Measurements from ENCODE around the gene RND1. TPM values are rescaled to one million over a fixed set of nuclear protein-coding genes. Genes with fewer than 3 reads are reported as not detected.

Gene RND1
- total and polyA plus RNA-seq, 7 donors = 0.36 to 16.2 (median 5.2) TPM; not detected in 2

Small RNA genes lying within 50 kb of the gene (small RNA-seq; reads per million reads assigned to genes)
- gene AC073610.1 = 0 reads per million in 3 donors
- 0 reads per million in 3 donors for gene RF00019
- 0 reads per million in 3 donors for gene RNU6-600P

Other genes starting within 250 kb of the RND1 start
- gene KANSL2, start 183.6 kb downstream of the RND1 start, total RNA-seq = 10 to 100 TPM; 28.2 to 63.0 (median 37.0) TPM
- gene KANSL2, start 183.6 kb downstream of the RND1 start, polyA plus RNA-seq = 10 to 100 TPM; 13.2 to 26.2 (median 14.8) TPM
- 10 to 100 TPM; 20.7 to 29.2 (median 23.9) TPM for gene CCNT1, start 149.2 kb downstream of the RND1 start, total RNA-seq
- 1 to 10 TPM; 3.0 to 7.9 (median 3.7) TPM for gene CCNT1, start 149.2 kb downstream of the RND1 start, polyA plus RNA-seq
- 10 to 100 TPM; 15.2 to 28.5 (median 16.6) TPM for gene ADCY6, start 76.8 kb downstream of the RND1 start, total RNA-seq
- 10 to 100 TPM; 10.2 to 52.5 (median 10.9) TPM for gene ADCY6, start 76.8 kb downstream of the RND1 start, polyA plus RNA-seq
- 10 to 100 TPM; 10.7 to 32.1 (median 18.4) TPM for gene CACNB3, start 47.4 kb downstream of the RND1 start, total RNA-seq
- gene CACNB3, start 47.4 kb downstream of the RND1 start, polyA plus RNA-seq = 10 to 100 TPM; 21.0 to 23.4 (median 22.0) TPM
- 10 to 100 TPM; 52.8 to 91.5 (median 56.3) TPM for gene DDX23, start 13.7 kb downstream of the RND1 start, total RNA-seq
- 10 to 100 TPM; 32.4 to 72.0 (median 40.7) TPM for gene DDX23, start 13.7 kb downstream of the RND1 start, polyA plus RNA-seq
- 1 to 10 TPM; 4.6 to 7.5 (median 6.4) TPM for gene FKBP11, start 59.6 kb upstream of the RND1 start, total RNA-seq
- 10 to 100 TPM; 12.0 to 50.2 (median 12.3) TPM for gene FKBP11, start 59.6 kb upstream of the RND1 start, polyA plus RNA-seq
- 10 to 100 TPM; 37.9 to 61.0 (median 49.3) TPM for gene ARF3, start 91.6 kb upstream of the RND1 start, total RNA-seq
- 100 to 1,000 TPM in 2 of 3 donors, 10 to 100 TPM in 1; 87.7 to 161 (median 132) TPM for gene ARF3, start 91.6 kb upstream of the RND1 start, polyA plus RNA-seq
- gene WNT10B, start 105.9 kb upstream of the RND1 start, total RNA-seq = under 1 TPM in 3 of 4 donors, not detected in 1; 0.28 to 0.49 (median 0.36) TPM
- 1 to 10 TPM in 1 of 3 donors, not detected in 2; 1.0 TPM for gene WNT10B, start 105.9 kb upstream of the RND1 start, polyA plus RNA-seq
- not detected for gene WNT1, start 112.5 kb upstream of the RND1 start, total RNA-seq
- under 1 TPM in 1 of 3 donors, not detected in 2; 0.10 TPM for gene WNT1, start 112.5 kb upstream of the RND1 start, polyA plus RNA-seq
- under 1 TPM in 1 of 4 donors, not detected in 3; 0.14 TPM for gene DDN, start 133.5 kb upstream of the RND1 start, total RNA-seq
- gene DDN, start 133.5 kb upstream of the RND1 start, polyA plus RNA-seq = under 1 TPM in 2 of 3 donors, not detected in 1; 0.60 to 0.69 TPM
- 10 to 100 TPM; 49.6 to 71.3 (median 60.0) TPM for gene PRKAG1, start 152.9 kb upstream of the RND1 start, total RNA-seq
- 10 to 100 TPM; 48.6 to 71.2 (median 61.3) TPM for gene PRKAG1, start 152.9 kb upstream of the RND1 start, polyA plus RNA-seq
- gene KMT2D, start 194.9 kb upstream of the RND1 start, total RNA-seq = 10 to 100 TPM; 18.2 to 52.9 (median 30.6) TPM
- gene KMT2D, start 194.9 kb upstream of the RND1 start, polyA plus RNA-seq = 10 to 100 TPM in 2 of 3 donors, 1 to 10 TPM in 1; 1.8 to 61.8 (median 10.2) TPM
- gene RHEBL1, start 204.1 kb upstream of the RND1 start, total RNA-seq = under 1 TPM in 1 of 4 donors, not detected in 3; 0.36 TPM
- 1 to 10 TPM in 1 of 3 donors, not detected in 2; 2.2 TPM for gene RHEBL1, start 204.1 kb upstream of the RND1 start, polyA plus RNA-seq
- gene DHH, start 228.9 kb upstream of the RND1 start, total RNA-seq = under 1 TPM in 2 of 4 donors, not detected in 2; 0.14 to 0.83 TPM
- gene DHH, start 228.9 kb upstream of the RND1 start, polyA plus RNA-seq = under 1 TPM in 1 of 3 donors, not detected in 2; 0.63 TPM
- gene LMBR1L, start 245.0 kb upstream of the RND1 start, total RNA-seq = 10 to 100 TPM; 34.6 to 82.3 (median 51.5) TPM
- 10 to 100 TPM in 2 of 3 donors, 1 to 10 TPM in 1; 7.8 to 41.4 (median 10.2) TPM for gene LMBR1L, start 245.0 kb upstream of the RND1 start, polyA plus RNA-seq